ENCODE data around the gene GSTO1.
A peak's percentile ranks its signal among the peaks of the same experiment; 100 is the strongest.

Gene GSTO1

GRCh38 chr10:104286939-104287338 lies 32.2 kb downstream of the GSTO1 start:
- Histone ChIP-seq H3K27me3 (ENCODE audit: control insufficient read depth in 1 of 2, insufficient read depth in 2 of 2, low read length in 2 of 2) (peaks cover 0 to 2% of the 10 kb centered on the region in 2 donors), H3K4me1 (ENCODE audit: control insufficient read depth in 1 of 2, insufficient read depth in 2 of 2, low read length in 2 of 2) (no peaks in the 10 kb centered on the region), H3K9ac (ENCODE audit: low read depth in 1 of 2, low read length in 2 of 2) (no peak overlapping the region), H3K4me3 (ENCODE audit: low read depth in 1 of 2, low read length in 2 of 2) (no peak overlapping the region), H3K9me3 (ENCODE audit: control insufficient read depth in 1 of 2, low read length in 2 of 2) (no peaks in the 10 kb centered on the region), H3K27ac (ENCODE audit: low read depth, low read length) (no peak overlapping the region), H3K36me3 (ENCODE audit: control insufficient read depth in 1 of 2, insufficient read depth in 2 of 2, low read length in 2 of 2) (no peaks in the 10 kb centered on the region)

GRCh38 chr10:104288355-104288754 lies 33.7 kb downstream of the GSTO1 start:
- Histone ChIP-seq H3K27ac (ENCODE audit: low read depth, low read length) (no peak overlapping the region), H3K36me3 (ENCODE audit: control insufficient read depth in 1 of 2, insufficient read depth in 2 of 2, low read length in 2 of 2) (no peaks in the 10 kb centered on the region), H3K27me3 (ENCODE audit: control insufficient read depth in 1 of 2, insufficient read depth in 2 of 2, low read length in 2 of 2) (peaks cover 0 to 2% of the 10 kb centered on the region in 2 donors), H3K9me3 (ENCODE audit: control insufficient read depth in 1 of 2, low read length in 2 of 2) (no peaks in the 10 kb centered on the region), H3K4me1 (ENCODE audit: control insufficient read depth in 1 of 2, insufficient read depth in 2 of 2, low read length in 2 of 2) (no peaks in the 10 kb centered on the region), H3K4me3 (ENCODE audit: low read depth in 1 of 2, low read length in 2 of 2) (no peak overlapping the region), H3K9ac (ENCODE audit: low read depth in 1 of 2, low read length in 2 of 2) (no peak overlapping the region)

GRCh38 chr10:104291439-104291951 lies 36.8 kb downstream of the GSTO1 start:
- no peak overlapping the region for H3K9ac ChIP-seq (ENCODE audit: low read depth in 1 of 2, low read length in 2 of 2)
- H3K4me1 ChIP-seq (ENCODE audit: control insufficient read depth in 1 of 2, insufficient read depth in 2 of 2, low read length in 2 of 2): no peaks in the 10 kb centered on the region
- no peak overlapping the region for H3K4me3 ChIP-seq (ENCODE audit: low read depth in 1 of 2, low read length in 2 of 2)
- H3K36me3 ChIP-seq (ENCODE audit: control insufficient read depth in 1 of 2, insufficient read depth in 2 of 2, low read length in 2 of 2): no peaks in the 10 kb centered on the region
- H3K27ac ChIP-seq (ENCODE audit: low read depth, low read length): no peak overlapping the region
- peaks cover 0 to 2% of the 10 kb centered on the region in 2 donors for H3K27me3 ChIP-seq (ENCODE audit: control insufficient read depth in 1 of 2, insufficient read depth in 2 of 2, low read length in 2 of 2)
- H3K9me3 ChIP-seq (ENCODE audit: control insufficient read depth in 1 of 2, low read length in 2 of 2): no peaks in the 10 kb centered on the region

GRCh38 chr10:104293011-104293410 lies 38.3 kb downstream of the GSTO1 start:
- peaks cover 0 to 2% of the 10 kb centered on the region in 2 donors for H3K27me3 ChIP-seq (ENCODE audit: control insufficient read depth in 1 of 2, insufficient read depth in 2 of 2, low read length in 2 of 2)
- H3K4me1 ChIP-seq (ENCODE audit: control insufficient read depth in 1 of 2, insufficient read depth in 2 of 2, low read length in 2 of 2): no peaks in the 10 kb centered on the region
- no peak overlapping the region for H3K9ac ChIP-seq (ENCODE audit: low read depth in 1 of 2, low read length in 2 of 2)
- no peaks in the 10 kb centered on the region for H3K36me3 ChIP-seq (ENCODE audit: control insufficient read depth in 1 of 2, insufficient read depth in 2 of 2, low read length in 2 of 2)
- H3K27ac ChIP-seq (ENCODE audit: low read depth, low read length): no peak overlapping the region
- H3K4me3 ChIP-seq (ENCODE audit: low read depth in 1 of 2, low read length in 2 of 2): no peak overlapping the region
- H3K9me3 ChIP-seq (ENCODE audit: control insufficient read depth in 1 of 2, low read length in 2 of 2): no peaks in the 10 kb centered on the region

DNA sequence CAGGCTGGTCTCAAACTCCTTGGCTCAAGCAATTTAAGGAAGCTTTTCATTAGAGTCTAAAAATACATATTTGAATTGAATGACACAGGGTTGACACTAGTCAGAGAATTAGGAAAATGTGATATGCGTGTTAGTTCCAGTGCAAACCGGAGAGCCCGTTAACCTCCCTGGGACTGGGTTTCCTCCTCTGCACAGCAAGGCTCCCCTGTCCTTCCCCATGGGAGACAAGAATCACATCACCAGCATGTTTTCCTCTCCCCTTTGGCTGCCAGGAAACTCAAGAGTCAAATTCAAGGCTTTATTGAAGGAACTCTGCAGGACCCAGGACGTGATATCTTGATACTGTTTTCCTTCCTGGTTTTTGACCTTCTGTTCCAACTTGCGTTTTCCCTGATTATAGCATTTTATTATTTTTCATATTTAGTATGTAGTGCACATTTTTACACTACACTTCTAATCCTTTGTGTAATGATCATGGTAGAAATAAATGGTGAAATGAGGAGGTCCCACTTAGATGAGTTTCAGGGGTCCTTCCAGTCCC lies 39.2 kb downstream of the GSTO1 start:
- no peak overlapping the region for H3K4me3 ChIP-seq (ENCODE audit: low read depth in 1 of 2, low read length in 2 of 2)
- H3K36me3 ChIP-seq (ENCODE audit: control insufficient read depth in 1 of 2, insufficient read depth in 2 of 2, low read length in 2 of 2): no peaks in the 10 kb centered on the region
- H3K4me1 ChIP-seq (ENCODE audit: control insufficient read depth in 1 of 2, insufficient read depth in 2 of 2, low read length in 2 of 2): no peaks in the 10 kb centered on the region
- no peak overlapping the region for H3K27ac ChIP-seq (ENCODE audit: low read depth, low read length)
- no peaks in the 10 kb centered on the region for H3K9me3 ChIP-seq (ENCODE audit: control insufficient read depth in 1 of 2, low read length in 2 of 2)
- H3K27me3 ChIP-seq (ENCODE audit: control insufficient read depth in 1 of 2, insufficient read depth in 2 of 2, low read length in 2 of 2): peaks cover 0 to 2% of the 10 kb centered on the region in 2 donors
- H3K9ac ChIP-seq (ENCODE audit: low read depth in 1 of 2, low read length in 2 of 2): no peak overlapping the region

DNA sequence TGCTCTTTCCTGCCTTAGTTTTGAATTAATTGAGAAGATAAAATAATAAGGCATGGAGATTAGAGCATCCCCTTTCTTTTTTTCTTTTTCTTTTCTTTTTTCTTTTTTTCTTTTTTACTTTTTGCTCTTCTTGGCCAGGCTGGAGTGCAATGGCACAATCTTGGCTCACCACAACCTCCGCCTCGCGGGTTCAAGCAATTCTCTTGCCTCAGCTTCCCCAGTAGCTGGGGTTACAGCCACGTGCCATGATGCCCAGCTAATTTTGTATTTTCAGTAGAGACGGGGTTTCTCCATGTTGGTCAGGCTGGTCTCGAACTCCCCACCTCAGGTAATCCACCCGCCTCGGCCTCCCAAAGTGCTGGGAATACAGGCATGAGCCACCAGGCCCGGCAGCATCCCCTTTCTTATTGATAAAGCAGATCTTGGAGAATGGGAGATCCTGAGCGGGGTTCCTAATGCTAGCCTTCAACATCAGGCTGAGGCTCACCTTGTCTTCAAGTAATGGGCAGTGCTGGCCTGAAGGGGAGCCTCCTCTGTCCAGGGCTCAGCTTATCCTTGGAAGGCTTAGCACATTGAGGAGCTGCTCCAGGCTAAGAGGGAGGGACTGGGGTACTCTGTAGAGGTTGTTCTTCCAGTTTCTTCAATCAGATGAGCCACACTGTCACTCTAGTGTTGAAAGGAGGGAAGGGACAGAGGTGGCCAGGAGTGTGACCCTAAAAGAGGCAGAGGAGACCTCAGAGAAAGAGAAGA lies 42.2 kb downstream of the GSTO1 start:
- H3K27me3 ChIP-seq (ENCODE audit: control insufficient read depth in 1 of 2, insufficient read depth in 2 of 2, low read length in 2 of 2): no peaks in the 10 kb centered on the region
- H3K27ac ChIP-seq (ENCODE audit: low read depth, low read length): no peak overlapping the region
- no peak overlapping the region for H3K9ac ChIP-seq (ENCODE audit: low read depth in 1 of 2, low read length in 2 of 2)
- no peak overlapping the region for H3K4me3 ChIP-seq (ENCODE audit: low read depth in 1 of 2, low read length in 2 of 2)
- H3K36me3 ChIP-seq (ENCODE audit: control insufficient read depth in 1 of 2, insufficient read depth in 2 of 2, low read length in 2 of 2): no peaks in the 10 kb centered on the region
- H3K9me3 ChIP-seq (ENCODE audit: control insufficient read depth in 1 of 2, low read length in 2 of 2): no peaks in the 10 kb centered on the region
- H3K4me1 ChIP-seq (ENCODE audit: control insufficient read depth in 1 of 2, insufficient read depth in 2 of 2, low read length in 2 of 2): peaks cover 12 to 18% of the 10 kb centered on the region in 2 donors

GRCh38 chr10:104297697-104298660 lies 43.3 kb downstream of the GSTO1 start:
- no peaks in the 10 kb centered on the region for H3K27me3 ChIP-seq (ENCODE audit: control insufficient read depth in 1 of 2, insufficient read depth in 2 of 2, low read length in 2 of 2)
- no peaks in the 10 kb centered on the region for H3K9me3 ChIP-seq (ENCODE audit: control insufficient read depth in 1 of 2, low read length in 2 of 2)
- H3K4me1 ChIP-seq (ENCODE audit: control insufficient read depth in 1 of 2, insufficient read depth in 2 of 2, low read length in 2 of 2): peaks cover 12 to 18% of the 10 kb centered on the region in 2 donors
- H3K27ac ChIP-seq (ENCODE audit: low read depth, low read length): no peak overlapping the region
- no peaks in the 10 kb centered on the region for H3K36me3 ChIP-seq (ENCODE audit: control insufficient read depth in 1 of 2, insufficient read depth in 2 of 2, low read length in 2 of 2)
- no peak overlapping the region for H3K9ac ChIP-seq (ENCODE audit: low read depth in 1 of 2, low read length in 2 of 2)
- no peak overlapping the region for H3K4me3 ChIP-seq (ENCODE audit: low read depth in 1 of 2, low read length in 2 of 2)

GRCh38 chr10:104299031-104299904 lies 44.6 kb downstream of the GSTO1 start:
- H3K36me3 ChIP-seq (ENCODE audit: control insufficient read depth in 1 of 2, insufficient read depth in 2 of 2, low read length in 2 of 2): no peaks in the 10 kb centered on the region
- peak overlapping the region; percentile 49 for H3K27ac ChIP-seq (ENCODE audit: low read depth, low read length)
- H3K27me3 ChIP-seq (ENCODE audit: control insufficient read depth in 1 of 2, insufficient read depth in 2 of 2, low read length in 2 of 2): no peaks in the 10 kb centered on the region
- H3K9ac ChIP-seq (ENCODE audit: low read depth in 1 of 2, low read length in 2 of 2): no peak overlapping the region
- H3K4me1 ChIP-seq (ENCODE audit: control insufficient read depth in 1 of 2, insufficient read depth in 2 of 2, low read length in 2 of 2): peaks cover 12 to 18% of the 10 kb centered on the region in 2 donors
- no peaks in the 10 kb centered on the region for H3K9me3 ChIP-seq (ENCODE audit: control insufficient read depth in 1 of 2, low read length in 2 of 2)
- H3K4me3 ChIP-seq (ENCODE audit: low read depth in 1 of 2, low read length in 2 of 2): no peak overlapping the region

DNA sequence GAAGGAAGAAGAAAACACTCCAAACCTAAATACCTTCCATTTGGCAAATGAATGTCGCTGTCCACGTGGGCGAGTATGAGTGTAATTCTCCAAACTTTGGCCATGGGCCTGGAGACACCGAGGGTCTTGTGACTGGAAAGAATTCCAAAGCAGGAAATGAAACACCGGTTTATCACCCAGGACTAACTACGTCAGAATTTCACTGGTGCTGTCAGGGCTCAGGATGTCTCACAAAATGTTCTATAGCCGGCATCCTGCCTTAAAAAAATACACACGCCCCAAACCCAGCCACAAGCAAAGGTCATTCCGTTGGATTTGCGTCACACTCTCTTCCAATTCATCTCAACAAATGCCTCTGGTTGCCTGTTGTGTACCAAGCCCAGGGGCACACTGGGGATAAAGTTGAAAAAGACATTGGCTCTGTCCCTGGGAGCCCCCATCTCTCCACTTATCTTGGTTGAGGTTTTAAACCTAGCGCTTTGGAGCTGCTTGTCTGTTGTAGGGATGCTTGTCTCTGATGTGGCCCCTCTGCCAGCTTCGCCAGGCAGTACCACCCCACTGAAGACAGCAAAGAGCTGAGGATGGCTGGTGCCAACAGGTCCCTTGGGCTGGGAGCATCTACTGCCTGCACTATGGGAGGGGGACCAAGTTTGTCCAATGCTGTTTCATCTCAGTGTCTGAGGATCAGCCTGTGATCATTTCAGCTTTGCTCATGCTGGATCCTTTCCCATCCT lies 45.5 kb downstream of the GSTO1 start:
- H3K9ac ChIP-seq (ENCODE audit: low read depth in 1 of 2, low read length in 2 of 2): peak overlapping the region; percentile 44
- peak overlapping the region in 1 of 2 donors; percentile 6 for H3K4me3 ChIP-seq (ENCODE audit: low read depth in 1 of 2, low read length in 2 of 2)
- H3K9me3 ChIP-seq (ENCODE audit: control insufficient read depth in 1 of 2, low read length in 2 of 2): no peaks in the 10 kb centered on the region
- H3K27me3 ChIP-seq (ENCODE audit: control insufficient read depth in 1 of 2, insufficient read depth in 2 of 2, low read length in 2 of 2): no peaks in the 10 kb centered on the region
- H3K27ac ChIP-seq (ENCODE audit: low read depth, low read length): peak overlapping the region; percentile 82
- peaks cover 12 to 18% of the 10 kb centered on the region in 2 donors for H3K4me1 ChIP-seq (ENCODE audit: control insufficient read depth in 1 of 2, insufficient read depth in 2 of 2, low read length in 2 of 2)
- H3K36me3 ChIP-seq (ENCODE audit: control insufficient read depth in 1 of 2, insufficient read depth in 2 of 2, low read length in 2 of 2): no peaks in the 10 kb centered on the region
